B cell (primary cell): Measurements from ENCODE around the gene APCDD1L.

Experiments
- EZH2 ChIP-seq: IDR thresholded peaks from 2 replicates; pipeline ENCODE4 v1.6.1; 2012; ENCODE audit warnings: borderline replicate concordance, low read depth, mild to moderate bottlenecking, moderate library complexity, low read length; ENCODE audit not compliant: insufficient read depth, poor library complexity, severe bottlenecking
- TF ChIP-seq, protein P1 (sequence below): fragments of 200-600 bp; IDR thresholded peaks from one replicate; pipeline ENCODE4 v1.8.0; 2022; ENCODE audit warnings: antibody characterized with exemption, mild to moderate bottlenecking

DNA sequence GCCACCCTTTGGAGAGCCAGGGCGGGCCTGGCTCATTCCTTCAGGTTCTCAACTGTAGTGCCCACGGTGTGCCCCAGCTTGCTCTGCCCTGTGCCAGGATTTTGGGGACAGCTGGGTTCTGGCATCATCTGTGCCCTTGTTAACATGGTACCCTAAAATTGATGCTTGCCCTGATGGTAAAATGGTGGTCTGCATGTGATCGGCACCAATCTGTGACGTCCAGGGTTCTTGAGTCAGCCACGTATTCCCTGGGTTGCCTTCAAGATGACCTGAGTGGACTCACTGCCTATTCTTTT, 31.2 kb upstream of the APCDD1L start:
- TF ChIP-seq, protein P1, sequence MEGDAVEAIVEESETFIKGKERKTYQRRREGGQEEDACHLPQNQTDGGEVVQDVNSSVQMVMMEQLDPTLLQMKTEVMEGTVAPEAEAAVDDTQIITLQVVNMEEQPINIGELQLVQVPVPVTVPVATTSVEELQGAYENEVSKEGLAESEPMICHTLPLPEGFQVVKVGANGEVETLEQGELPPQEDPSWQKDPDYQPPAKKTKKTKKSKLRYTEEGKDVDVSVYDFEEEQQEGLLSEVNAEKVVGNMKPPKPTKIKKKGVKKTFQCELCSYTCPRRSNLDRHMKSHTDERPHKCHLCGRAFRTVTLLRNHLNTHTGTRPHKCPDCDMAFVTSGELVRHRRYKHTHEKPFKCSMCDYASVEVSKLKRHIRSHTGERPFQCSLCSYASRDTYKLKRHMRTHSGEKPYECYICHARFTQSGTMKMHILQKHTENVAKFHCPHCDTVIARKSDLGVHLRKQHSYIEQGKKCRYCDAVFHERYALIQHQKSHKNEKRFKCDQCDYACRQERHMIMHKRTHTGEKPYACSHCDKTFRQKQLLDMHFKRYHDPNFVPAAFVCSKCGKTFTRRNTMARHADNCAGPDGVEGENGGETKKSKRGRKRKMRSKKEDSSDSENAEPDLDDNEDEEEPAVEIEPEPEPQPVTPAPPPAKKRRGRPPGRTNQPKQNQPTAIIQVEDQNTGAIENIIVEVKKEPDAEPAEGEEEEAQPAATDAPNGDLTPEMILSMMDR, result no peak
- no peak for TF ChIP-seq EZH2
